ENCODE results near the gene NEGR1.

Gene NEGR1

DNA sequence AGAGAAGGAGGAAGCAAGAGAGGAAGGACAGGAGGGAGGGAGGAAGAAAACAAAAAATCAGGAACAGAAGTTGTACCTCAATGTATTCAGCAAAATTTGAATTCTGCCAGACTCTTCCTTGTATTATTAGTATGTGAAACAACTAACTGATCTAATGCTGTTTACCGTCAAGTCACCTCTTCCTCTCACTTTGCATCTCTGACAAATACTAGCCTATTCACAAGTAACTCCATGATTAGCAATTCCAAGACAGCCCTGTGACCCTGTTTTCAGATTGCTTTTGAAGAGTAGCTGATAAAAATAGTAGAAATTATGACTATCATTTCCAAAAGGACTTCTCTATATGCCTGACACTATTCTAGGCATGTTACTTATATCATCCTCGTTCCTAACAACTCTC lies 445.4 kb downstream of the NEGR1 start:
- DNase-seq = no peak

DNA sequence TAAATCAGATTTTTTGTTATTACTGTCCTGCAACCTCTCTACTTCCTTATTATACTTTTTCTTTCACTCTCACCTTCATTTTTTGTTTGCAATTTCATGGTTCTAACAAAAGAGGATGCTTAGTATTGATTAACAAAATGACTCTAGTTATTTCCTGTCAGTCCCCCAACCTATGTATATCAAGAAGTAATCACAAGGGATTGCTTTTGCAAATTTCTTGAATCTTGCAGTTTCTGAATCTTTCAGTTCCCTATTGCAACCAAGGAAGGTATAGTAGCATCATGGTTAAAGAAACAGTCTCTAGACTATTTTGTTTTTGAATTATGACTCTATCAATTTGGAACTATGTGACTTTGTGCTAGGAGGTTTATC lies 446.9 kb downstream of the NEGR1 start:
- no peak for DNase-seq

DNA sequence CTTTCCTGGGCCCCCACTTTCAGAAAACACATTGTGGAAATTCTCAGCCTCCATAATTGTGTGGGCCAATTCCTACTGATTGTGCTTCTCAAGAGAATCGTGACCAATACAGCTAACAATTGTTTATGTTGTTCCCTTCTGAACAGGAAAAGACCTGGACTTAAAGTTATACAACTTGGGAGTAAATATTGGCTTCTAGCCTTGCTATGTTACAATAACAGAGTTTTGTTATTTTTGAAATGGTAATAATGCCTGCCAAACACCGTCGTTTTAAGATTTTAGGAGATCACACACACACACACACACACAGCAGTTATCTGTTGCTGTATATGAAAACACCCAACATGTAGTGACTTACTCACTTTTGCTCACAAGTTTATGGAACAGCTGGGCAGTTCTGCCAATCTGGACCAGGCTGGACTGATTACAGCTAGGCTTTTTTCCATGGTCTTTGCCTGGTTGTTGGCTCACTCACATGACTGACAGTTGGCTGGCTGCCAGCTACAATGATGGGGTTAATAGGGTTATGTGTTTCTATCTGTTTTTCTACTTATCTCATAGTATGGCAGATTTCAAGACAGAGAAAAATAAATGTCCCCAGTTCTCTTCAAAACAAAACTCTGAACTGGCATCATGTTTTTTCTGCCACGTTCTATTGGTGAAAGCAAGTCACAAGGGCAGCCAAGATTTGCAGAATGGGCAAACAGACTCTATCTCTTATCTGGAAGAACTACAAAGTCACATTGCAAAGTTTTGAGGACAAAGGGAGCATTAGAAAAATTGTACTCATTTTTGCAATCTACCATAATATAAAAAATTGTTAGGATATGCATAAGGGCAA lies 447.5 kb downstream of the NEGR1 start:
- peak; percentile 71 for DNase-seq

DNA sequence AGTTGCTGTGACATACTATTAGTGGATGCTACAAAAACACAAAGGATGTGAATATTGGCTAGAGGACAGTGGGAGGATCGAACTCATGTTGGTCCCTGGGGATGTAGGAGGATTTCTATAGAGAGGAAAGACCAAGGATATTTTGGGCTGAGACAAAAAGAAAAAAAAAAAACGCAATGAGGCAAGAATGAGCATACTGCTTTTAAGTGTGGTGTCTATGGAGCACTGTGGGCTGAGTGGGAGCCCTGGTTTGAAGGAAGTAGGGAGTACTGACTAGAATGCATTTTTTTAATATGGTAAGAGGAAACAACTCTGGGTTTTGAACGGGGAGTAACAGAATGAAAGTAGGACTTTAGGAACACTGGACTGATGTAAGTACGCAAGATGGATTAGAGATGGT lies 450.7 kb downstream of the NEGR1 start:
- no peak for DNase-seq

DNA sequence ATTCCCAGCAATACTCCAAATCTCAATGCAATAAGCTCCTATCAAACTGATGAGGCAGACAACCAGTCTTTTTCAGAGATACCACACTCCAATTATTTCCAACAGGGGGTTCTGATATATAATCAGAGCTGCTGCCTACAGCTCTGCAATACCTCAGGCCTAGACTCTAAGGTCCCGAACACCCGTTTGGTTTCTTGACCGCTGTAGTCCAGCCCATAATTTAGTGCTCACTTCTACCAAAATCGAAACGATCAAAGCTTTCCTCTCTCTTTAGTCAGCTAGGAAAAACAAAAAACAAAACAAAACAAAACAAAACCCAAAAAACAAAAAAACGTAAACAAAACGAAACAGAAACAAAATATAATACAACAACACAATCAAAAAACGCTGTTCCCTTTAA lies 453.0 kb downstream of the NEGR1 start:
- DNase-seq = no peak

DNA sequence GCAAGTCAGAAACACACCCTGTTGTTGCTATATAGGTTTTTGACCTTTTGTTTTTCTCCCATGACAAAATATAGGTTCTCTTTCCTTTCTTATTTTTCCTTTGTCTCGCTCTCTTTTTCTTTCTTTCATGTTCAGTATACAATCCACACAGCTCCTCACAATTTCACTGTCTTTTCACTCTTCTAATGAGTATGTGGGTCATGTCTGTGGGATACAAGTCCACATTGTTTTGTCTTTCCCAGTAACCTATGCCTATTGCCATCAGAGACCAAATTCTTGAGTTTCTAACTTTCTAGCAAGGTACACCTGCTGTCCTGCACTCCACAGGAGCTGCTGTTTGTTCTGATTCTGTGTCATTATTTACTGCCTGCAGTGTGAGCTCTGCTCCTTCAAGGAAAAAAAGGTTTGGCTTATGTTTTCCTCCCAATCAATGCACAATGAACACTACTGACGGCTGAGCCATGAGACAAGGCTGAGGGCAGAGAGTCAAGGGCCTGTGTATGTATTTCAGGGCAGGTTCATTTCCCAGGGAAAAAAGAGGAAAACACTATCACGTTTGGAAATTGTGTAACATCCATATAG lies 453.8 kb downstream of the NEGR1 start:
- no peak for DNase-seq

DNA sequence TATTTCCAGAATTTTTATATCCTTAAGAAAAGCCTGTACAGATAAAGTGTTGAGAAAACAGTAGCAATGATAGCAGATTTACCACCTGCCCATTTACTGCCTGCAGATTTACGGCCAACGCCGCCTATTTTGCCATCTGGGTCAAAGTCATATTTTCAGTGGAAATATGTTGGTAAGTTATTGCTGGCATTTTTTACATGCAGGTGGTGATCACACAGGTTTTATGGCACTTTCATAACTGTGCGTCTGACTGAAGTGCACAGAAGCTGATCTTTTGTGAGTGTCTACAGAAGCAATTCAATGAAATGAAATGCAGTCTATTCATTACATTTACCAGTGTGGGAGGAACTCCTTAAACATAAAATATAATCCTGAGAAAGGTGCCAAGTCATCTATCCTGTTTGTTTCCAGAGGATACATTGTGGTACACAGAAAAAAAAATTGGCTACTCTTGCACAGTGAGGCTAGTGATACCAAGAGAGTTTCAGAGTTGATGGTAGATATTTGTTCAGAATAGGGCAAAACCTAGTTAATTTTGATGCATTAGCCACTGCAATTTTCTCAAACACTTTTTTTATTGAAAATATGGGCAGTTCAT lies 458.5 kb downstream of the NEGR1 start:
- peak; percentile 24 for DNase-seq

DNA sequence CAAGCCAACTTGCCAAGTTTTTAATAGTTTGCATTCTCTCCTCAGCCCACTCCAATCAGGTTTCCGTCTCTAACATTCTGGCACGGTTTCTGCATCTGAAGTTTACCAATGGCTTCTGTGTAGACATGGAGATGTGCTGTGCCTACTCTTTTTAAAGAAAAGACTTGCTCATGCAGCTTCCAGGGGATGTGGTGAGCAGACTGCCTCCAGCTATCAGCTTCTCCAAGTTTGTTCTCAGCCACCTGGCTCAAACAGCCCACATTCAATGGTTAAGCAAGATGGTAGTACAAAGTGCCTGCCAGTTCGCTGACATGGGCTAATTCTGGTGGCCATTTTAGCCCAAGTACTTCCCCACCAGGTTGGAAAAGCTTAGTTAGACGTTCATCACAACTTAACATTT lies 465.3 kb downstream of the NEGR1 start:
- no peak for DNase-seq

DNA sequence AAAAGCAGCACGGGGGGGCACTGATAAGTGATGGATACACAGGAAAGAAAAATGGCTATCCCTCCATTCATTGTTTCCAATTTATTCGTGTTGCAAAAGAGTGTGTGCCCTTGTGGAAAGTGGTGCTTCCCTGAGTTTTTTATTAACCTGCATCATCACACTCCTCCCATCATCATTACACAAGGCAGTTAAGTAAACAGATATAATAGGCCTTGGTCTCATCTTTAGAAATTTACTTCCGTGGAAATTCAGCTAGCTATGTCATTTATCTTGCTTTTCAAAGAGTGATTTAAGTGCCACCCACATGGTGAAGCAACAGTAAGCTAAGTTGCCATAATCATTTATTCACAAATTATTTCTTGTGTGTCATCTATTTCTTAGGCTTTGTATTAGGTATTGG lies 473.3 kb downstream of the NEGR1 start:
- no peak for DNase-seq

DNA sequence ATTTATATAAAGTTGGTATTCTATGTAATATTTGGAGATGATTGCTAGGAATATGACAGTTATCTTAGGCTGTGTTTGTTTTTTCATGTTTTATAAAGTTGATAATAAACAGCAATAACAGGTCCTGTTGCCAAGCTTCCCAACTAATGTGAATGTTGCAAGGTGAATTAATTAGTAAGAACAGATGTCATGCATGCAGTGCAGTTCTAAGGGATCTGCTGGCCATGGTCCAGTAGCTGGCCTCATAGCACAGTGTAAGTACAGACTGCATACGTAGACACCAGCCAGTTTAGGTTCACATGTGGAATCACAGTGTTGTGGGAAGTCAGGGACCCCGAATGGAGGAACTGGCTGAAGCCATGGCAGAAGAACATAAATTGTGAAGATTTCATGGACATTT lies 478.2 kb downstream of the NEGR1 start:
- no peak for DNase-seq

DNA sequence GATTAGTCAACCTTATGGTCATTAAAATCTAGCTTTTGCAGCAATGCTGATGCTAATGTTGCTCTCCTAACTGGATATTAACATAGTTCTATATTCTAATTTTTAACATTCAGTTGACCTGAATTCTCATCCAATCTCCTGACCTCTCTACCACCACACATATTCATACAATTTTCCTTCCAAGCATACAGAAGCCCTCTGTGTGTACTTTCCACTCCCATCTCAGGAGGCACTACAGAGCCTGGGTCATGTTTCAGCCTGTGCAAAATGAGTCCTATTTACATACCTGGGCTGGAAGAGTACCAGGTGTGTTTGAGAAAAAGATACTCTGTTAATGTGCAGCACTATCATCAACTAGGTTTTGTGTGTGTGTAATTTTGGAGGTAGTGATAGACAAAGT lies 486.3 kb downstream of the NEGR1 start:
- DNase-seq = no peak

DNA sequence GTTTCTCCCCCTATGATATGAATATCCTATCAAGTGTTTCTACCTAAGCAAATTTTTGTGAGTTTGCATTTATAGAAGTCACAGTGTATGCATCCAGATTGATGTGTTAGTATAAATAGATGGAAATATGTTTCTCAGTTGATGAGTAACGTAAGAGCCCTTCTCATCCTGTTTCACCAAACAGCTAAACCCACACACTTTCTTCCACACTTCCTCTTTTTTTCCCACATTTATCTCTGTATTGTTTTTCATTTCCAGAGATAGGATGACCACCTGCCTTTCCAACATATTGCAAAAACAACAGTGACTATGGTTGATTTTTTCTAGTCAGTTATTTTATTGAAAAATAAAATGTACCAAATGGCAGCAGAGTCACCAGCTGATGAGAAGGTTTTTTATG lies 490.1 kb downstream of the NEGR1 start:
- peak; percentile 47 for DNase-seq

DNA sequence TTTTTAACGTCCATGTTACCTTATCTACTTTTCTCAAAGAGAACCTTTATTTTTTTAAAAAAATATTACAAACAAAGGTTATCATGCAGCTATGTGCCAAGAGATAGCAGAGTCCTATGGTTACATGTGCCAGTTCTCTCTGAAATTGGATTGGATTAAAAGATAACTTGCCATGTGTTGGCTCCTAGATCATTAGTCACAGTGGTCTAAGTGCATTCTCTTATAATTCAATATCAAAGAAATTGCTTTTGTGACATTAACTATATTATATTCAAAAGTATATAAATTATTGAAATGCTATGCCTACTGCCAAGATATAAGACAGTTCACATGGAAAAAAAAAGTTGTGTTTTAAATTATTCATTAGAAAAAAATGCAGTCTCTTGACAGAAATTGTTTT lies 494.2 kb downstream of the NEGR1 start:
- DNase-seq = peak; percentile 25

DNA sequence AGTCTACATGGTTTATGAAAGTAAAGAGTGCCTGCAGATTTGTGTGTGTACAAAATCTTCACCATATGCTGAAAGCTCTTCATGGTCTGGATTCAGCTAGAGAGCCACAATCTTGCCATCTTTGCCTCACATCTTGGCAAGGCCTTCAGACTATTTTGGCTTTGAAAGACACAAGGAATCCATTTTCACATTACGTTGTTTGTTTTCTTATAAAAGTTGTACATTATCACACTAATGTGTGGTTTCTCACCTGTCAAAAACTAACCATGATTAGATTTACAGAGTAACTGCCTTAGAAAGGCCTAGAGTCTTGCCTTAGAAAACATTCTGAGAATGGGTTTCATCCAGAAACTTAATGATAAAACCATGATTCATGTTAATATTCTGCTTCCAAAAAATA lies 494.6 kb downstream of the NEGR1 start:
- DNase-seq = peak; percentile 8

DNA sequence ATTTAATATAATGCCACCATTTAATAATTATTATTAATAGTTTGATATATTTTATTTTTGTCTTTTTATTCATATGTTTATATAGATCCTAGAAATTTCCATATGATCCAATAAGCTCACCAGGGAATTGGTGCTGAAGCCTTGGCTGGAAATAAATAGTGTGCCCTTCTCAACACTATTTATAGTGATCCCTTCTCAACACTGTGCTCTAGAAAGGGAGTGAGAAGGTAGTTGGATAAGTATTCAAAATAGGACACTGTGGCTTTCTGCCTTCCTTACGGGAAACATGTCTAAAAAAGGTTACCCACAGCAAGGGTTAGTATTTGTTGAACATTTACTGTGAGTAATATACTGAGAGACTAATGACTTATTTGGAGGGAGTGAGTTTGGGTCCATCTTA lies 496.1 kb downstream of the NEGR1 start:
- DNase-seq = no peak

DNA sequence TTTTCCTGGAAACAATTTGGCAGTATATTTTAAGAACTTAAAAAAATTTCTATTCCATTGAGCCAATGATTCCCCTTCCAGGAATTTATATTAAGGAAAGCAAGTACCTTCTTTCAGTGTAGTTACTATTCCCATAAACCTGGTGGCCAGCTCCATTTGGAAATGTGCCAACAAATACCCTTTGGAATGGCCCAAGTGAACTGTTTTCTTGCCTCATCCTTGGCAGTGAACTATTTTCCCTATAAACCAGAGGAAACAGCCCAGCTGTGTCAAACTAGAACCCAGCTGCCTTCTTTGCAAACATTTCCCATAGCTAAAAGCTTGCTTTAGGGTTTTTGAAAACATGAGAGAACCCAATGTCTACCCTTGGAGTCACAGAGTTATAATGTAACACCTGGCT lies 496.9 kb downstream of the NEGR1 start:
- no peak for DNase-seq

DNA sequence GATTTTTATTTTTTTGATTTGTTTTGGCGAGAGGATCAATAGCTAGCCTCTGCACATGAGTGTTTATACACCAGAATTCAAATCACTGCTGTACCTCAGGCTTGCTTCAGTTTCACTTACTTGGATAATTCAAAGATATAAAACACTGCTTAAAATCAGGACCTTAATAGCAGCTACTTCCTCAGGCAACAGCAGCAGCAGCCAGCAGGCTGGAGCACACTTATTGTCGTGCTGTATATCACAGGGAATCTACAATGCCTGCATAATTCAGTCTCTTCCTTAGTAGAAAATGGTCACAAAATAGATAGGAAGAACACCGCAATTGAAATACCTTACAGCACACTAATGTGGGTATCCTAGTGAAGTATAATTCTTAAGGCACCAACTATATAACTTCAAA lies 497.3 kb downstream of the NEGR1 start:
- DNase-seq = no peak

DNA sequence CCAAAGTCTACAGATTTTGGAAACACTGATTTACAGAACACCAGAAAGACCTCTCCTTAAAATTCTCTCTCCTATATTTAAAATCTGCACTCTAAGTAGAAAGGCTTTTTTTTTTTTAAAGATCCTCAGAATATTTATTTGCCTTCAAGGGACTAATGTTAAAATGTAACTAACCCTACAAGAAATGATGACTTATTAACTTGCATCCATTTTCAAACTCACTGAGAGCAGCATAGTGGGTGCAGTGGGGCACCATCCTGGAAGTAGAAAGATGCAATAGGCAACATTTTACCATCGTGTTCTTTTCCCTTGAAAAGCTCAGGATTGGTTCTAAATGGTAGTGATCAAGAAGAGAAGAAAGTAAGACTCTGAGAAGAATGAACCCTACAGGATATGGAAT lies 498.1 kb downstream of the NEGR1 start:
- DNase-seq = no peak

DNA sequence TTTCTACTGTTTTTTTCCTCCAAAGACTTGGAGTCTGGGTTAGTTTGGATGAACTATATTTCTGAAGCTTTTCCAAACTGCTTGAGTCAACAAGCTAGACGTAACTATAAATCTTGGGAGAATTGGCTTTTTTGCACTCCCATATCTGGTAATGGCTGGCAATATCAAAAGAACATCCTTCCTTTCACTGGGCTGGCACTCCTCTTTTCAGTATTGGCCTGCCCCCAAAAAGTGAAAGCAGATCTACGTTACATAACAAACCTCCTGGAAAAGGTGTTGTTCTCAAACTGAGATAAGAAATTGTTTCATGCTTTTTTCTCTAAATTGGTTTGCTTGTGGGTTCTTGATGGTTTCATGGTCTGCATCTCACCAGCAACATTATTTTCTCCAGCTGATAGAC lies 499.3 kb downstream of the NEGR1 start:
- DNase-seq = peak; percentile 27

DNA sequence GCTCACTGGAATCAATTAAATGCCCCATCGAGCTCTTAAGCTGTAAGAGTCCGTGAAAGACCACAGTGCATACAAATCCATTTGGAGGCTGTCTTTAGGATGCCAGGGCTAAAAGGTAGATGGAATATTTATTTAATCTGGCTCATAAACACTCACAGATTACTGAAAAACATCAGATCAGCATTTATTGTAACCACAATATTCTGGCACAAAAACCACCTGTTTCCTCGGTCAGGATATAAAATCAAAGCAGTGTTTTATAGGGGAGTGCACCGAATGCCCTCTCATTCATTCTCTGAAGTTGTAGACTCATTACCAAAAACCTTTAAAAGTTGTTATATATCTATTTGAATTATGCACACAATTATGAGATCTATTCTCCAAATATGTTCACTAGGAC lies 500.9 kb downstream of the NEGR1 start:
- DNase-seq = no peak

DNA sequence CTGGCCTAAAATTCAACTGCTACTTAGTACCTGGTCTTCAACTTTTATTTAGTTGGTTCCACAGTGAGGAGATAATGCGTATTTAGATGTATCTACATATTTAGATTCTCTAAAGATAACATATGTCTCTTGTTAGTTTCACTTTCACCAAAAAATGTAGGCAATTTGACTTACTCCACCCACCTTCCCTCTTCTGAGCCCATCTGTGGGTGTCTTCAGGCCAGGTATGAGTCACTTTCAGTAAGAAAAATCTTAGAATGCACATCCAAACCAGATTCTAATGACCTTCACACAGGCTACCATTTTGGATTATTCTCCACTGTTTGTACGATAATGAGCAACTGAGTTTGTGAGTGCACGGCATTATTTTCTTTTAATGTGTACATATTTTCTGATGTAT lies 501.7 kb downstream of the NEGR1 start:
- no peak for DNase-seq

DNA sequence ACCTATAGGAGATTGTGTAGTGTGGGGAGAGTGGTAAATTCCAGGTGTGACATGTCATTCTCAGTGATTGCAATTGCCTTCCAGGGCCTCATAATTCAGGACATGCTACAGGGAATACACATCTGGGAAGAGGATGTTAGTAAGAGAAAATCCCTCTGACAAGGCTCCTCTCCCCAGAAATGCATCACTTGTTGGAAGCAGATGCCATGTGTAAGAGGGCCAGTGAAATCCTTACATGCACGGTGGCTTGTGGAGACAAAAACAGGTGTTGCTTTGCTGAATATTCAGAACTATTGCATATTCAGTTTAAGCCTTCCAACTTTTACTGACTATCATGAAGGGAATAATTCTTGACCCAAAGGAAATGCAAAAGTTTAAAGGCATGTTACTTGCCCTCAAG lies 503.4 kb downstream of the NEGR1 start:
- no peak for DNase-seq

DNA sequence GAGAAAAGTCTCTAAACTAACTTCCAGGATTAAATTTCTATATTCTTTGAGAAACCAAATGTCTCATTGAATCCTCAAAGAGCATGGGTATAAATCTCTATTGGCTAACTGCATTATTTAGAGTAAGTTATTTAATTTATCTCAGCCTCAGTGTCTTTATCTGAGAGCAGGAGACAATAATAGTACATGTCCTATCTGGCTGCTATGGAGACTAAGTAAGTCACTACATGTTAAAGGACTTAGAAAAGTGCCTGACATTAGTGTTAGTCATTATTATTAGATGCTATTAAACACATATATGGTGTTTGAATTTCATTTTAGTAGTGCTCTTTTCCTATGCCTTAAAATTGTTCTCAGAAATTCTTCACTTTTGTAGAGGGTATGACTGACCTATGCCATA lies 505.2 kb downstream of the NEGR1 start:
- DNase-seq = no peak

DNA sequence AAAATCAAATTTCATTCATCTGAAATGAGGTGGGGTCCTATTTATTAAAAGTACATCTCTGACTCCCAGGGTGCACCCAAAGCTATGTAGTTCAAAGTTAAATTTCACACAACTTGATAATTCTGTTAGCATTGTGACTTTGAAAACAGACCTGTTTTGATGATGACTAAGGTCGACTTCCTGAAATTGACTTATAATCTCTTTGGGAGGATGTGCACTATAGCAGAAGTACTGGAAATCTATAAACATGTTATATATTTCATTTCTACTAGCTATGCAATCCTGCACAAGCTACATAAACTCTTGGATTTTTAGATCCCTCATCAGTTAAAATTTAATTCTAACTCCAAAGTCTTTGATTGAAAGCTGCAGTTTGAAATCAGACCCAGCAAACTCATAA lies 507.6 kb downstream of the NEGR1 start:
- no peak for DNase-seq

DNA sequence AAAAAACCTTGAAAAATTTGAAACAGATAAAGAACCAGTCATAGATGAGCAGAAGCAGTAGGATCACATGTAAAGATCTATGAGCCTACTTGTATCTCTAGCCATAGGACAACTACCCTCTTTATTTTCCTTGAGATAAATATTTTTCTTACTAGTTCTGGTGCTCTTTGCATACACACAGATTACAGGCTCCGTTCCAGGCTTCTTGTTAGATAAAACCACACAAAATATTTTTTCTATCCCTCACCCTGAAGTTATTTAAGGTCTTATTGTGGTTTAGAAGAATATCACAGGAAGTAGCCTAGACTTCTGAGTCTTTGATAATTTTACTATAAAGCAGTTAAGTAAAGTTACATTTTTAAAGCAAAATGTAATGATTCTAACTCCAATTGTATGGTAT lies 512.2 kb downstream of the NEGR1 start:
- DNase-seq = peak; percentile 80
